ENCODE data around the gene MXD3.
A peak's percentile ranks its signal among the peaks of the same experiment; 100 is the strongest.

MXD3 gene

GRCh38 chr5:177302354-177303110 is 9.2 kb downstream of the MXD3 start:
- DNase-seq = no peak

DNA sequence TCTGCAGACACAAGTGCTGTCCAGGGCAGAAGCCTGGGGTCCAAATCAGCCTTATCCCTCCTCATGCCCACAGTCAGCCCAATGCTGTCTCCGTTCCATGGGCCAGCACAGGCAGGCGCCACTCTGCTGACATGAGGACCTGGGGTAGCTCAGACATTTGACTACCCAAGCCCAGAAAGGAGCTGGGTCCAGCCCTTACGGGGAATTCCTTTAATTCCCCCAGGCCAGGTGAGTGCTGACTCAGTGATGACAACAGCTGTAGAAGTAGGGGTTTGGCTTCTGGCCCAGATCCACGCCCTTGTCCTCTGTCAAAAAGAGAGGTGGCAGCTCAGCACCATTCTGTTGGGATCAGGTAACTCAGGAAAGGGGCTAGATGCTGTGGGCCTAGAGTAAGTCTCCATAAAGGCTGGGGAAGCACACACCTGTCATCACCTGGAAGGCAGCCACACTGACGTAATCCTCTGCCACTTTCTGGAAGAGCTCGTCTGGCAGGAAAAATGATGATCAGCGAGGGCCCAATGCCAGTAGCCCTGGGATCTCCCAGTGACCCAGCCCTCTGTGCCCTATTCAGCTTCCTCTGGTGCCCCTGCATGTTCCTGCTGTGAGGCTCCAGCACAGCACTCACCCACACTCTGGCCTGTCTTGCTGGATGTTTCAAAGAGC is 10.1 kb downstream of the MXD3 start:
- no peak for DNase-seq

GRCh38 chr5:177300951-177301350 is 10.7 kb downstream of the MXD3 start:
- no peak for DNase-seq

DNA sequence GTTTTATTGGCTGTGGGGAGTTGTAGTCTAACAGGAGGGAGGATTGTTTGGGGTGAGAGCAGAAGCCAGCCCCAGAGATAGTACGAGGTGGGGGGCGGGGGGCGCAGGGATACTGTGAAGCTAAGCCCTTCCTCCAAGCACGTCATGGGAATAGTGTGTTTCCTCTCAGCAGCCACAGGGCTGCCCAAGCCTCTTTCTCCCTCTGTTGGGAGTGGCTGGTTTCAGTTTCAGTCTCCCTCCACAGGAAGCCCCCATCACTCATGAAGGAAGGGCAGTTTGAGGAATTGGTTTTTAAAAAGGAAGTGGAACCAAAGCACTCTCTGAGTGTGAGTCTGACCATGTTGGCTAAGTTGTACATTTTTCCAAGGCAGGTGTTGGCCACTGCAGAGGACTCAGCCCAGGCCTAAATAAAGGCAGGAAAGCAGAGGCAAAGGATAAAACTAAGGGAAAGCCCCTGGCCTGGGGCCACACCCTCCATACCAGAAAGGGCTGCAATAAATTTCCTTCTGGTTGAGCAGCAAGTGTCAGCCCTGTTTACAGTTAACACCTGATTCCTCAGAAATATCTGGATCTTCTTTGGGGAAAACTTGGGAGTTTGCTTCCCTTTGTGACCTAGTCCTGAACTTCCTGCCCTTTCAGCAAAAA is 11.3 kb downstream of the MXD3 start:
- peak; percentile 46 to 51 for DNase-seq

DNA sequence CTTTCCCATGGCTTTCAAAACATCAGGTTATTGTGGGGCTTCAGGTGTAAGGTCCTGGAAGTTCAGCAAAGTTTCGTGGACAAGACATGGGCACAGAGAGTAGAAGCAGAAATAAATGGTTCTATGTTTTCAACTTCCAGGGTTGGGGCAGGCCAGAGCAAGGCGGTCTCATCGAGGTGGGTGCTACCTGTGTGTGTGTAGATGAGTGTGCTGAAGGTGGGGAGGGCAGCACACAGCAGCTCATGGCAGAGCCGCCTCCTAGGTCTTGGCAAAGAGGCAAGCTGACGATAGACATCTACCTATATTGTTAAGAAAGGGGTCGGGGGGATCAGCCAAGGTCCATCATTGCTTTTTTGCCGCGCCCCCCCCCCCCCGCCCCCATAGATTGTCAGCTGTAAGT is 12.0 kb downstream of the MXD3 start:
- no peak for DNase-seq

DNA sequence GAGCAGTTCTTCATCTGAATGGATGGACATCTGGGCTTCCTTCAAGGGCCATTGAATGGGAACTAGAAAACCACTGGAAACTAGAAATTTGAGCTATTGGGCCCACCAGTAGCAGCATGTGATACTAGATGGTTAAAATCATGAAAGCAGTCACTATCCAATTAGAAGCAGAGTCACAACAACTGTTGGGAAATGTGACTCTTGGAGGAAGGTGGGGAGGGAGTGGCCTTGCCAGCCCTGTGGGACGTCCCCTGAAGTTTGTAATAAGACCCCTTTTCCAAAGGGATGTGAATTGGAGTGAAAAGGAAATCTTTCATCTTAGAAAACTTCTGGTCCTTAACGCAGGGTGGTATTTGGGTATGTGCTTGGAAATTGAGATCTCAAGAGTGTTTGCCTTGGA is 13.8 kb downstream of the MXD3 start:
- no peak for DNase-seq

DNA sequence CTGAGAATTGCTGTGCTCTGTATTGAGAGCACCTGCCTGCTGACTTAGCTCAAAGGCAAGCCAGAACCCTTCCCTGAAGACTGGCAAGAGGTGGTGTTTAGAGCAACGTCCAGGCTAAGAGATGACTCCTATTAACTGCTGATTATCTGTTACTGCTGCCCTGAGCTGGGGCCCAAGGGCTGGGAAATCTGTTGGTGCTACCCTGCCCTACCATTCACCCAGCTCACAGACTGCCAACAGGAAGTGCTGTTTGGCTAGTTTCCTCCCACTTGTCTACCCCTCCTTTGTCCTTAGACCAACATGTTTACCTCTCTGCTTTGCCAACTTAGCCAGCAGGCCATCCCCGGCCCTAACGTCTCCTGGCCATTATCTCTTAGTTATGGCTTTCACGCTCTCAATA is 15.1 kb downstream of the MXD3 start:
- no peak for DNase-seq

DNA sequence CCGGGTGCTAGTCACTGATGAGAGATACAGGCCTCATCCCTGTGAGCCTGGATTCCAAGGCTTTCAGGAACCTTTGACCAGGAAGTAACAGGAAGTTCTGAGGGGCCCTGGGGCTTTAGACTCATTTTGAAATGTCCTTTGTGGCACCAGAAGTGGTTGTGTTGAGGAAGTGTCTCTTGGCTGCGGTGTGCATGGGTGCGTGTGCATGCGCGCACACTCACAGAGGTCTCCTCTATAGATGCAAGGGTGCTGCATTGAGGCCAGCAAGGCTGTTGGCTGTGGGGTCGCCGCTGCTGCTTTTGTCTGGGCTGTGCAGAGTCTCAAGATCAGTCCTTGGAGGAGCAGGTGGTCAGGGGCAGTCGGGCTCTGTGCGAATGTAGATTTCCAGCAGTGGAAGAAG is 15.8 kb downstream of the MXD3 start:
- no peak for DNase-seq

GRCh38 chr5:177294632-177295031 is 17.1 kb downstream of the MXD3 start:
- DNase-seq = no peak

- no peak for DNase-seq
Observed at GRCh38 chr5:177293819-177294581, 17.7 kb downstream of the MXD3 start.

- no peak for DNase-seq
Observed at GRCh38 chr5:177291735-177292134, 20.0 kb downstream of the MXD3 start.

GRCh38 chr5:177290816-177291596 is 20.7 kb downstream of the MXD3 start:
- DNase-seq = no peak

DNA sequence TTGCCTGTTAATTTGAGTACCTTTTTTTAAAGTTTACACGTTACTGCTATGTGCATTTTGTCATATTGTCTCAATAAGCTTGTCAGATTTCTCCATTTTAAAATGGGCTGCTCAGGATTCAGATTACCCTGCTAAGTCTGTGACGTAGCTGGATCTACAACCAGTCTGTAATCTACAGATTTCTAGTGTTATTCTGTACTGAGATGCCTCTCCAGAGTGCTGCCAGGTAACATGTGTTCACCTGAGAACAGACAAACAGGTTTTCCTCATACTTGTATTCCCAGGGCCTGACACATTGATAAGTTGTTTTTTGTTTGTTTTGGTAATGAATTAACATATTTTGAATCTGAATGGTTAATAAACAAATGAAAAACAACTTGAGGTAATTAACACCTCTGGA is 23.5 kb downstream of the MXD3 start:
- no peak for DNase-seq

- no peak for DNase-seq
Observed at GRCh38 chr5:177276886-177277285, 34.8 kb downstream of the MXD3 start.

DNA sequence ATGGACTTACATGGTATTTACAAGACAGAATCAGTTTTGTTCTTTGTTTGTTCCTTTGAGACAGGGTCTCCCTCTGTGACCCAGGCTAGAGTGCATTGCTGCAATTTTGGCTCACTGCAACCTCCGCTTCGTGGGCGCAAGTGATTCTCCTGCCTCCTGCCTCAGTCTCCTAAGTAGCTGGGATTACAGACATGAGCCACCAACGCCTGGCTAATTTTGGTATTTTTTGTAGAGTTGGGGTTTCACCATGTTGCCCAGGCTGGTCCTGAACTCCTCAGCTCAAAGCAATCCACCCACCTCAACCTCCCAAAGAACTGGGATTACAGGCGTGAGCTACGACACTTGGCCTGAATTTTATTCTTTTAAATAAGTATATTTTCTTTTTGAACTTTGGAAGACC is 35.8 kb downstream of the MXD3 start:
- no peak for DNase-seq

DNA sequence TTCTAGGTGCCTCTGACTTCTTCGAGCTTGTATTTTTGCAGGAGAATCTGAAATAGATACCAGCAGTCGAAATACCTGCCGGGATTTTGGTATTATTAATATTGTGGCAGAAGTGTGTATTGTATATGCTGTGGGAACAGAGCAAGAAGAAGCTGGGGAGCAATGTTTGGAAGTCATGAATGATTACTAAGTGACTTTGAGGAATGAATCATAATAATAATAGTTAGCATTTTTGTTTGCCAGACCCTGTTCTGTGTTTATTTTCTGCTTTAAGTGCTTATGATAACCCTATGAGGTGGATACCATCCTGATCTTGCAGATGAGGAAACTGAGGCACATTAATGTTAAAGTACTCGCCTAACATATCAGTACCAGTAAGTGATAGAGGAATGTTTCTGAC is 40.6 kb downstream of the MXD3 start:
- no peak for DNase-seq

GRCh38 chr5:177270653-177271052 is 41.0 kb downstream of the MXD3 start:
- no peak for DNase-seq

GRCh38 chr5:177269976-177270375 is 41.7 kb downstream of the MXD3 start:
- DNase-seq = no peak

- no peak for DNase-seq
Observed at GRCh38 chr5:177269232-177269895, 42.3 kb downstream of the MXD3 start.

- no peak for DNase-seq
Observed at GRCh38 chr5:177265395-177265794, 46.3 kb downstream of the MXD3 start.

GRCh38 chr5:177264178-177264577 is 47.5 kb downstream of the MXD3 start:
- DNase-seq = no peak

GRCh38 chr5:177261510-177261909 is 50.2 kb downstream of the MXD3 start:
- no peak for DNase-seq
